ENCODE measurements around the gene CHI3L1.

CHI3L1 gene

DNA sequence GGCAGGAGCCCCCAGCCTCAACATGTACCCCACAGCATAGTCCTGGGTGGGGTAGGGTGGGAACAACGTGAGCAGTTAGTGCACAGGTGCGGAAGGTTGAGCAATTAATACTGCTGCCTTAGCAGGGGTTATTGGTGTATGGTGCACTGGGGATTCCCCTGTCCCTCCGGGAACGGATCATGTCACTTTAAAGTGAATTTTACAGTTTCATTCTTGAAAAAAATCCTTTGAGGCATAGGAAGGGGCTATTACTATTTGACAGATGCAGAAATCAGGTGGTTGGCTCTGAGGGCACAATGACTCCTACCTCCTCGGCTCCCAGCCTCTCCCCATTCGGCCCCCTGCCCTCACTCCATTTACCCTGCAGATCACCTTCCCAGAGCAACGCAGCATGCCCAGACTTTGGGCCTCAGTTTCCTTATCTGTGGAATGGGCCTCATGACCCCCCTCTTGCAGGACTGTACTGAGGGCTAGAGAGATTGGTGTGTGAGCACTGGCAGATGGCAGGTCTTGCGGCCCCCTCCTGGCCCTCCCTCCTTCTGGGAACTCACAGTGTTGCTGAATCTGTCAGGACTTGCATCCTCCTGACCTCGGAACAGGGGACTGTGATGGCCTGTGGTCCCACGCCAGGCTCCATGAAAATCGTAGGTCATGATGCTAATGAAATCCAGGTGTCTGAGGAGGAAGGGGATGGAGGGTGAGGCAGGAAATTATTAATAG, 5.7 kb downstream of the CHI3L1 start:
- no peak for DNase-seq

GRCh38 chr1:203179667-203180005, 6.9 kb downstream of the CHI3L1 start:
- DNase-seq, result no peak

DNA sequence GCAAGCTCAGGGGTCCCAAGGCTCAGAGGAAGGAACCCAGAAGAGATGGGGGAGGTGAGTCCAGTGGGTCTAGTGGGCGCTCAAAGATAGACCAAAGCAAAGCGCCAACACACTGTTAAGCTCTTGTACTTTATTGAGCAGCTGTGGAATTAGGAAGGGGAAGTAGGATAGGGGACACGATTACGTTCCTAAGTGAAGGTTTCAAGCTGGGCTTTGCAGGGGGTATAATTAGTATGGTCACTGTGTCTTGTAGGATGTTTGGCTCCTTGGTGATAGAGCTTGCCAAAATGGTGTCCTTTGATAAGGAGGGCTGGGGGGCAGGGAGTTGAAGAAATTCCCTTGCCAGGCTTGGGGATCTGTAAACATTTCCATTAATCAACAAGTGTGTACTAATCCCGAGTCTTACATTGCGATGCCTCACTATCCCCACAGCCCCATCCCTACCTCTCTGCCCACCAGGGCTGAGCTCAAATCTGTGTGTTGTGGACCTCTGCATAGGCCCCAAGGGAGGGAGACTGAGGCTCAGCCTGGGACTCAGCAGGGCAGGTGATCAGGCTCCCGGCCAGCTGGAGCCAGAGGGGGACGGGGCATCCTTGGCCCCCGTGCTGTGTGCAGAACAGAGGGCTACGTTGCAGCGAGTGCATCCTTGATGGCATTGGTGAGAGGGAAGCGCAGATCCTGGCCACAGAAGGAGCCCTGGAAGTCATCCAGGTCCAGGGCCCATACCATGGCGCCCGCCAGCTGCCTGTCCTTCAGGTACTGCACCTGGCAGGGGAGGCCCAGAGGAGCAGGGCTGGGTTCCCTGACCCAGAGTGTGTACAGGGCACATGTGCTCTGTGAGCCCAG, 7.5 kb downstream of the CHI3L1 start:
- DNase-seq, result no peak

DNA sequence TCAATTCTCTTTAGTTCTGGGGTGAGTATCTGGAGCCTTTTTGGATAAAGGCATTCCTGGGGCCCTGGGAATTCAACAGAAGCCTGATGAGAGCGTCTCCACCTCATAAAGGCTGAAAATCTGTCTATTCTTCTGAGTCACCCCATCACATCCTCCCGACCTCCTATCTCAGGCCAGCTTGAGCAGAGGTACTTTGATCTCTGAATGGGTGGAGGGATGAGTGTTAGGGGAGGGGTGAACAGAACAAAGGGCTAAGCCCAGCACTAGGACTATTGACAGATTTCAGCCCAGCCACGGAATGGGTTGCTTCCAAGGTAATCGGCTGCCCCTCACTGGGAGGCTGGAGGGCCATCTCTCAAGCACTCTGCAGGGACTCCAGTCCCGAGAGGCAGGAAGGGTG, 8.4 kb downstream of the CHI3L1 start:
- no peak for DNase-seq

GRCh38 chr1:203177470-203178039, 8.9 kb downstream of the CHI3L1 start:
- no peak for DNase-seq

DNA sequence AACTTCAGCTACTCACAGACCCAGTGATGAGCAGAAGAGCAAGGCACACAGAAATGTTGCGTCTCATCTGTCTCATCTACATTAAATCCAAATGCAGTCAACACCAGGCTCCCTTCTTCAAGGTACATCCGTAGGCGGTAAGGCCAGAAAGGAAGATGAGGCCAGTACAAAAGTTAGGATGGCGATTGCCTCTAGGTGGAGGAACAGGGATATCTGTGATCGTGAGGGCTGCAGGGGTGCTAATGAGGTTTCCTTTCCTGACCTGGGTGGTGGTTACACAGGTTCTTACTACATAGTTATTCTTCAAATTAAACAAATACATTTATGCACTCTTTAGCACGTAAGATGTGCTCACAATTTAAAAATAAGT, 9.5 kb downstream of the CHI3L1 start:
- no peak for DNase-seq

DNA sequence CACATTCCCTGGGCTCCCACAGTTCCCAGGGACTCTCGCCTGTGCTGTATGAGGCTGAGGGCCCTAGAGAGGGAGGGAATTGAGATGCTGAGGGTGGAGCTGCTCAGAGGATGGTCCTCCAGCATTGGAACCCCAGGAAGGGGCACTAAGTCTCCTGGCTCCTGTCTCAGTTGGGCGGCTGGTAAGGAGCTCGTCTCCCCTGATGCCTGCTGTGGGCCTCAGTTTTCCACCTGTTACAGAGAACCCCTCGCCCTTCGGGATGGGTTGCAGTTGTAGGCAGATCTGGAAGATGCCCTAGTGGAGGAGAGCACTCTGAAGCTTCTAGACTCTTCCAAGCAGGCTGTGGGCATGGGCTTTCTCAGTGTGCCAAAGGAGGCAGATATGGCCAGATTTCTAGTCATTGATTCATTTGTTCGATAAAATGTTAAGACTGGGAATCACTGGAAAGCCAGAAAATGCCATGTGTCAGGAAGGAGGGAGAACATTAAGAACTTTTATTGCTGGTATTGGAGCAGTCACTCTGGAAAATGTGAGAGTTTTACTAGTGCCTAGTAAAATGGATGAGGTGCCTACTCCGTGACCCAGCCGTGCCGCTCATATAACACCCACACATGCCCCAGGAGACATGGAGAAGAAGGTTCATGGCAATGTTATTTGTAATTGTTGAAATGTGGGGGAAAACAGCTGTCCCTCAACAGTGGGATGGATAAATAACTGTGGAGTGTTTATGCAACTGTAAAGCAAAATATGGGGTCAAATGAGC, 10.1 kb downstream of the CHI3L1 start:
- no peak for DNase-seq

GRCh38 chr1:203175827-203176241, 10.7 kb downstream of the CHI3L1 start:
- peak; percentile 27 for DNase-seq

- DNase-seq, result no peak
Observed at GRCh38 chr1:203175237-203175826, 11.2 kb downstream of the CHI3L1 start, which contains the start of gene MYBPH. TSS of gene MYBPH (minus strand) at chr1:203175826. CDS start at chr1:203175755, 71 bp downstream.

DNA sequence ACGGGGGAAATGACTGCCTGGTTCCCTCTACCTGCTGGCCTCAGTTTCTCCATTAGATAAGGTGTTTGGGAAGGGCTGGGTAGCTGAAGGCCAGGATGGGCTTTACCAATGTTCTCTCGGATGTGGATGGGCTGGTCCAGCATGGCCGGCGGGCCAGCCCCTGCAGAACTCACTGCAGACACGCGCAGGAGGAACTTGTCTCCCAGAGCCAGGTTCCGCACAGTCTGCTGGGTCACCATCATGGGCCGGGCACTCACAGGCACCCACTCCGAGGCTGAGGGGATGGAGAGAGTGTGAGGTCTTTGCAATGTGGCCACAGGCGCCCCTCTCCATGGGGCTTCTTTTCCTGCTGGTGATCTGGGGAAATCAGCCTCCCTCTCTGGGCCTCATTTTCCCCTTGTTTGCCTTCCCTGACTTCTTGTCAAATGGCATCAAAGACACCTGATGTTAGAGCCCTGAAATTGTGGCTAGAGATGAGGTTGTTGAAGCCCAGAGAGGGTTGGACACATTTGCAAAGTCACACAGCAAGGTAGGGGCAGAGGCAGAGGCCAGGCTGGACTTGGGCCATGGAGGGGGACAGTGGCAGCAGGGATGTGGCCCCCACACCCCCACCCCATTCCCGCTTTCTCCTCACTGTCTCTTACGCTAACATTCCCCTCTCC, 12.0 kb downstream of the CHI3L1 start:
- DNase-seq, result no peak

GRCh38 chr1:203173566-203173965, 12.9 kb downstream of the CHI3L1 start:
- DNase-seq, result no peak

DNA sequence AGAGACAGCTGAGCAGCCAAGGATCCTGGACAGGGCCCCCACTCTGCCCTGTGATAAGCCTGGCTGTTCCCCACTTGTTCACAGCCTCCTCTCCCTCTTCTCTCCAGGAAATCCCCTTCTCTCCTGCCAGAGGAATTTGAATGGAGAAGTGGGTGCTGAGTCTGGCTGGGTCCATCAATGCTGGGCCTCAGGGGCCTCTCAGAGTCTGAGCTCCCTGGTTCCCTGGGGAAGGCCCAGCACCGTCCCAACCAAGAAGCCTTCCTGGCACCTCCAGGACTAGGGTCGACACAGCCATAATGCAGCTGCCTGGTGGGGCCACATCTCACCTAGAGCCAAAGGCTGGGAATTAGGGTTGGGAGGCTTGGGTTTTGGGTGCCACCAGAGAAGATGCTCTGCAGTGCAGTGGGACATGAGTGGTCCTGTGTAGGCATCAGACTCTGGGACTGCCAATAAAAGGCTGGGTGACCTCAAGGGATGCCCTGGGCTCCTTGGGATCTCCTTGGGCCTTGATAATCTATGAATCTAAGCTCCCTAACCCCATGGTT, 13.4 kb downstream of the CHI3L1 start:
- no peak for DNase-seq

- DNase-seq, result peak; percentile 12
Observed at GRCh38 chr1:203172184-203173010, 14.1 kb downstream of the CHI3L1 start.

GRCh38 chr1:203171341-203172183, 14.9 kb downstream of the CHI3L1 start:
- no peak for DNase-seq

- DNase-seq, result no peak
Observed at GRCh38 chr1:203170625-203171330, 15.7 kb downstream of the CHI3L1 start.

DNA sequence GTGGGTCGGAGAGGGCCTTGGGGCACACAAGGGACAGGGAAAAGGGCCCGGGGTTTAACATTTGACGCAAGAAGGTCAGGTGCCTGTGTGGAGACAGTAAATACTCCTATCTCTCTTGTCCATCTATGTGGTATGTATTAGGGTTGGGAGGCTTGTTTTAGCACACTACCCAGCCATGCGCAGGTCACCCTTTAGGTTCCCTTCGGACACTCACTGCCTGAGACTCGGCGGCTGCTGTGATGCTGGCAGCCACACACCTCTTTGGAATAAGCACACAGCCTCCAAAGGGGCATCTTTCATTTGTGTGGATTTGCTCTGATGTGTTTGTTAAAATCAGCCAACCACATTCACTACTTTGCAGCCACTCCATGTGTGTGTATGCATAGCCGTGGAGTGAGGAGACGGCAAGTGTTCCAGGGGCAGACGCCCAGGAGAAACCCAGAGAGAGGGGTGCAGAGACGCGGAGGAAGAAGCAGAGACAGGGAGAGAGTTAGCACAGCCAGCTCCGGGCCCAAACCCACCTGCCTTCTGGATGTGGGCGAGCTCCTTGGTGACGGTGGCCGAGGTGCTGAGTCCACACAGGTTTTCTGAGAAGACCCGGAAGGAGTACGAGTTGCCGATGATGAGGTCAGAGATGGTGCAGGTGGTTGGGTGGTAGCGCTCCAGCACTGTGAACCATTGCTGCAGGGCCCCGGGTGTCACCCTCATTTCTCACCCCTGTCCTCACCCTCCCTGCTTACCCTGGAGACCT, 16.6 kb downstream of the CHI3L1 start:
- DNase-seq, result no peak

- no peak for DNase-seq
Observed at GRCh38 chr1:203168991-203169390, 17.5 kb downstream of the CHI3L1 start.

- DNase-seq, result no peak
Observed at GRCh38 chr1:203168256-203168786, 18.2 kb downstream of the CHI3L1 start.

GRCh38 chr1:203167913-203168200, 18.6 kb downstream of the CHI3L1 start:
- DNase-seq, result no peak

Data from CD4-positive, alpha-beta T cell treated with Interferon gamma for 1 hour (primary cell).